ENCODE measurements around the gene CNTF.

Gene CNTF

GRCh38 chr11:58647866-58648265, 25.4 kb downstream of the CNTF start:
- no peak for DNase-seq

- no peak for DNase-seq
Measured at GRCh38 chr11:58649623-58650022, 27.2 kb downstream of the CNTF start.

GRCh38 chr11:58650496-58650895, 28.0 kb downstream of the CNTF start:
- DNase-seq, result no peak

- DNase-seq, result no peak
Measured at GRCh38 chr11:58652726-58653280, 30.3 kb downstream of the CNTF start.

- peak; percentile 90 for DNase-seq
Measured at GRCh38 chr11:58654079-58654907, 31.8 kb downstream of the CNTF start.

- DNase-seq, result no peak
Measured at GRCh38 chr11:58654908-58655296, 32.4 kb downstream of the CNTF start.

- no peak for DNase-seq
Measured at GRCh38 chr11:58656348-58656747, 33.9 kb downstream of the CNTF start.

- DNase-seq, result no peak
Measured at GRCh38 chr11:58658623-58659022, 36.2 kb downstream of the CNTF start.

GRCh38 chr11:58659404-58659803, 36.9 kb downstream of the CNTF start:
- no peak for DNase-seq

GRCh38 chr11:58659910-58660570, 37.6 kb downstream of the CNTF start:
- DNase-seq, result no peak

GRCh38 chr11:58671983-58672633, 49.6 kb downstream of the CNTF start:
- no peak for DNase-seq

GRCh38 chr11:58674609-58675008, 52.1 kb downstream of the CNTF start:
- DNase-seq, result no peak
